GM12878 (cell line): Measurements from ENCODE around the gene WDFY4.

Experiments used
- RAD21 ChIP-seq: IDR thresholded peaks from 2 replicates; pipeline ENCODE4 v1.6.1; 2011; ENCODE audit warnings: mild to moderate bottlenecking, low read depth, low read length, moderate library complexity; ENCODE audit not compliant: insufficient read depth
- SIX5 ChIP-seq: IDR thresholded peaks from 2 replicates; pipeline ENCODE4 v1.6.1; 2011; ENCODE audit warnings: mild to moderate bottlenecking, low read depth, low read length, moderate library complexity; ENCODE audit not compliant: severe bottlenecking
- SMC3 ChIP-seq: IDR thresholded peaks from 2 replicates; pipeline ENCODE4 v1.6.1; 2011; ENCODE audit warnings: low read length, improper control_type of control experiment, borderline replicate concordance
- TF ChIP-seq, protein P1 (sequence below): IDR thresholded peaks from 2 replicates; pipeline ENCODE4 v1.6.1; 2011; ENCODE audit warnings: low read depth, low read length, improper control_type of control experiment, borderline replicate concordance
- TF ChIP-seq, protein P2 (sequence below): fragments of 450-650 bp; IDR thresholded peaks from 2 replicates; pipeline ENCODE4 v1.6.1; 2016; ENCODE audit warnings: mild to moderate bottlenecking, moderate library complexity, borderline replicate concordance

DNA sequence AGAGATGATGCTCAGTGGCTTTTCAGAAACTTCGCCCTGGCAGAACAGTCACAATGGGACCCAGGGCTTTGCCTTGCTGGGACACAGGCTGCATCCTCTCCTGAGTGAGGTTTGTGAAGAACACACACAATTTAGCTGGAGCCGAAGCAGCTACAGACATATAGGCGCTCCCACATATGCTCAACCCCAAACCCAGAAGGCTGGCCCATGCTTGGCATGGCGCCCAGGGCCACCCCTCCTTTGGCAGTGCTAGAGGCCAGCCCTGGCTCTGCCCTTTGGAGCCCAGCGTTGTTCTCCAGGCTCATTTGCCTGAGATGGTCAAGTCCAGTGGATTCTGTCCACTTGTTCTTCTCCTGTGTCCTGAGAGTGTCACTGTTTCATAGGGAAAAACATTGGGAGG lies 94.4 kb downstream of the WDFY4 start:
- TF ChIP-seq RAD21, result no peak
- no peak for TF ChIP-seq SIX5
- TF ChIP-seq, protein P1, sequence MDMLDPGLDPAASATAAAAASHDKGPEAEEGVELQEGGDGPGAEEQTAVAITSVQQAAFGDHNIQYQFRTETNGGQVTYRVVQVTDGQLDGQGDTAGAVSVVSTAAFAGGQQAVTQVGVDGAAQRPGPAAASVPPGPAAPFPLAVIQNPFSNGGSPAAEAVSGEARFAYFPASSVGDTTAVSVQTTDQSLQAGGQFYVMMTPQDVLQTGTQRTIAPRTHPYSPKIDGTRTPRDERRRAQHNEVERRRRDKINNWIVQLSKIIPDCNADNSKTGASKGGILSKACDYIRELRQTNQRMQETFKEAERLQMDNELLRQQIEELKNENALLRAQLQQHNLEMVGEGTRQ, result no peak
- TF ChIP-seq SMC3, result no peak
- TF ChIP-seq, protein P2, sequence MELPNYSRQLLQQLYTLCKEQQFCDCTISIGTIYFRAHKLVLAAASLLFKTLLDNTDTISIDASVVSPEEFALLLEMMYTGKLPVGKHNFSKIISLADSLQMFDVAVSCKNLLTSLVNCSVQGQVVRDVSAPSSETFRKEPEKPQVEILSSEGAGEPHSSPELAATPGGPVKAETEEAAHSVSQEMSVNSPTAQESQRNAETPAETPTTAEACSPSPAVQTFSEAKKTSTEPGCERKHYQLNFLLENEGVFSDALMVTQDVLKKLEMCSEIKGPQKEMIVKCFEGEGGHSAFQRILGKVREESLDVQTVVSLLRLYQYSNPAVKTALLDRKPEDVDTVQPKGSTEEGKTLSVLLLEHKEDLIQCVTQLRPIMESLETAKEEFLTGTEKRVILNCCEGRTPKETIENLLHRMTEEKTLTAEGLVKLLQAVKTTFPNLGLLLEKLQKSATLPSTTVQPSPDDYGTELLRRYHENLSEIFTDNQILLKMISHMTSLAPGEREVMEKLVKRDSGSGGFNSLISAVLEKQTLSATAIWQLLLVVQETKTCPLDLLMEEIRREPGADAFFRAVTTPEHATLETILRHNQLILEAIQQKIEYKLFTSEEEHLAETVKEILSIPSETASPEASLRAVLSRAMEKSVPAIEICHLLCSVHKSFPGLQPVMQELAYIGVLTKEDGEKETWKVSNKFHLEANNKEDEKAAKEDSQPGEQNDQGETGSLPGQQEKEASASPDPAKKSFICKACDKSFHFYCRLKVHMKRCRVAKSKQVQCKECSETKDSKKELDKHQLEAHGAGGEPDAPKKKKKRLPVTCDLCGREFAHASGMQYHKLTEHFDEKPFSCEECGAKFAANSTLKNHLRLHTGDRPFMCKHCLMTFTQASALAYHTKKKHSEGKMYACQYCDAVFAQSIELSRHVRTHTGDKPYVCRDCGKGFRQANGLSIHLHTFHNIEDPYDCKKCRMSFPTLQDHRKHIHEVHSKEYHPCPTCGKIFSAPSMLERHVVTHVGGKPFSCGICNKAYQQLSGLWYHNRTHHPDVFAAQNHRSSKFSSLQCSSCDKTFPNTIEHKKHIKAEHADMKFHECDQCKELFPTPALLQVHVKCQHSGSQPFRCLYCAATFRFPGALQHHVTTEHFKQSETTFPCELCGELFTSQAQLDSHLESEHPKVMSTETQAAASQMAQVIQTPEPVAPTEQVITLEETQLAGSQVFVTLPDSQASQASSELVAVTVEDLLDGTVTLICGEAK, result no peak
